ENCODE measurements around the gene AAR2. TPM values are rescaled to one million over a fixed set of nuclear protein-coding genes. Genes with fewer than 3 reads are reported as not detected.

The AAR2 gene
- total RNA-seq, 1 donor from 2014 or later: 31.7 TPM

DNA sequence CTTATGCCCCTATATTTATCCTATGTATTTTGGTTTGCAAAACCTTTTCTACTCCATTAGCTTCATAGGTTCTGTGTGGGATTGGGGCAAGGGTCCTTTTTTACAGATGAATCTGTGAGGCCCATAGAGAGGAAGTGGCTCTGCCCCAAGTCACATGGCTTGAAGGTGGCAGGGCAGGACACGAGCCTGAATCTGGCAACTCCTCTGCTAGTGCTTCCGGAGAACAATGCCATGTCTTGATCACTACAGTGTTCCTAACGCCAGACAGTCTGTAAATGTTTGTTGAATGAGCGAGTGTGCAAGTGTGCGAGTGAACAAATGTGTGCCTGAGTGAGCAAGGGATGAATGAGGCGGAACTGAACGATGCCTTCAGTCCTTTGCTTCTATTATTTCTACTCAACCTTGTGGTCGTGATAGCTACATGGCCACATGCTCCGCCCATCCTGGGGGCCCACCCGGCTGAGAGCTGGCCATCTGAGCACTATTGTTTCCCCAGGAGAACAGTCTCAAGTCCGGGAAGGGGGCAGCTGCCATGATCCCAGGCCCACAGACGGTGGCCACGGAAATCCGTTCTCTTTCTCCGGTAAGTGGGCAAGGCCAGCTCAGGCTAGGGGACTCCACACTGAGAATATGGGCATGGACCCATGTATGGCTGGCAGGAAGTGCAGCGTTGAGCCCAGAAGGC lies 17.8 kb upstream of the AAR2 start:
- DNase-seq: no peak

DNA sequence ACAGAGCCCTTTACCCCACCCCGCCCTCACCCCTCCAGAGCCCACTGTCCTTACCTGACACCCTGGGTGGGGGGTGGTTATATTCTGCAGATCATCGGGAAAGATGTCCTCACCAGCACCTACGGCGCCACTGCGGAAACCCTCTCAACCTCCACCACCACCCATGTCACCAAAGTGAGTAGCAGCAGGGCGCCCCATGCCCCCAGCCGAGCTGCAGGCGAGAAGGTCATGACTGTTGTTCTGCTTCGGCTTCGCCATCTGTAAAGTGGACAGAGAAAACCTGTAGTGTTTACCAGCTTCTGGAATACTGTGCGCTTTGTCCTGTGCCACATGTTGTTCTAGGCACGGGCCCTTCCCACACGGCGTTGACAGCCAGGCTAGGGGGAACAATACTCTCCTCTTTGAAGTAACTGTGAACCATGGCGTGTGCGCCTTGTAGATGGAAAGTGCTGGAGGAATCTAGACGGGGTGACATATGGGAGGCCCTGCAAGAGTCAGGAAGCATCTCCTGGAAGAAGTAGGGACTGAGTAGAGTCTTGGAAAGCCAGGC lies 16.5 kb upstream of the AAR2 start:
- DNase-seq: no peak

DNA sequence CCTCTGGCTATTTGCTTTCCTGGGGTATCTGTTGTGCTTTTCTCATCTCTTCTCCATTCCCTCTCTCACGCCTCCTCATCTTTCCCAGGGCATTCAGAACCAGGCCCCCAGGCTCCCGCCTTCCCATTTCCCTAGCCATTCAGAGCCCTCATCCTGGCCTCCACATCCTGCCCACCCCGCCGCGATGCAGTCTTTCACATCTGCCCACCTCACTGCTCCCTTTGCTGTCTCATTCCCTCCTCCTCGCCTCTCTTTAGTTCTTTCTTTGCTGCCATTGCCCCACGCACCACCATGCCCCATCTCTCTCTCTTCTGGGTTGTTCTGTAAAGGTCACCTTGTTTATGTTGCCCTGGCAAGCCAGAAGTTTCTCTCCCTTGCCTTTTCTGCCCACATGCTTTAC lies 10.6 kb upstream of the AAR2 start:
- DNase-seq: no peak

DNA sequence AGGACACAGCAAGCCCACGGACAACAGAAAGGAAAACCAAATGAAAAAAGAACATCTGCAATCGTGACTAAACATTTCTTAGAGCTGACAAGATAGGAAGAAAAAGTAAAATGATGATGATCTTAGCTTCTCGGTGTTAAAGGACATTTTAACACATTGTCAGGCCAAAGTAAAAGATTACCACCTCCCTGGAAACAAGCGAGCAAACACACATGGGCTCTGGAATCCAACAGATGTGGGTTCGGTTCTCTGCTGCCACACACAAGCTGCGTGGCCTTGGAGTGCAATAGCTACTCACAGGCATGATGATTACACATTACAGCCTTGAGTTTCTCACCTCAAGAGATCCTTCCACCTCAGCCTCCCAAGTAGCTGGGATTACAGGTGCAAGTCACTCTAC lies 7.5 kb upstream of the AAR2 start:
- DNase-seq: no peak

DNA sequence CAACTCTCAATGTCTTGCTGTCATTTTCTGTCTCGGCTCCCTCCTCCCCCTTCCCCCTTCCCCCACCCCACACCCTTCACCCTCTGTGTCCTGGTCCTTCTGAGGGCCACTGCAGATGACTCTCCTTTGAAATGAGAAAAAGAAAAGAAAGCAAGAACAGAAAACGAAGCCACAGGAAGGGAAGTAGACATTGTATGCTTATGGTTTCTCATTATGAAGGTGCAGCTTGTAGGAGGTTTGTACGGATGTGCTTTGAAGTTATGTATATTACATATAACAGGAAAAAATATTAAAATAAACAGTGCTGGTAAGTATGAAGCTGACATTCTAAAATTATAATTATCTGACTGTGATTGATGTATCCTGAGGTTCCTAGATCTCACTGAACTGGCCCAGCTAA lies 6.3 kb upstream of the AAR2 start:
- DNase-seq: no peak

DNA sequence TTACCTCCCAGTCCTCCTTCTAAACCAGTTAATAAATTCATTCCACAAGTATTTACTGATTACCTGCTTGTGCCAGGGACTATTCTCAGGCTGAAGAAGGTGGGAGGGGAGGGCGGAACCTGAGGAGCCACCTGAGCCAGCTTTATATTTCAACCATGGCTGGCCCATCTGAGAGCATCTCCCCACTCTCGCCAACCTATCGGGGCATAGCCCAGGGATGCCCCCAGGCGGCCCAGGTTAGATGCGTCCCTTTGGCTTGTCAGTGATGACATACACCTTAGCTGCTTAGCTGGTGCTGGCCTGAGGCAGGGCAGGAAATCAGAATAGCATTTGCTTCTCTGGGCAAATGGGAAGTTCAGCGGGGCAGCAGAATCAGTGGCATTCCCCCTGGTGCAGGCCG lies 4.9 kb upstream of the AAR2 start:
- DNase-seq: no peak

DNA sequence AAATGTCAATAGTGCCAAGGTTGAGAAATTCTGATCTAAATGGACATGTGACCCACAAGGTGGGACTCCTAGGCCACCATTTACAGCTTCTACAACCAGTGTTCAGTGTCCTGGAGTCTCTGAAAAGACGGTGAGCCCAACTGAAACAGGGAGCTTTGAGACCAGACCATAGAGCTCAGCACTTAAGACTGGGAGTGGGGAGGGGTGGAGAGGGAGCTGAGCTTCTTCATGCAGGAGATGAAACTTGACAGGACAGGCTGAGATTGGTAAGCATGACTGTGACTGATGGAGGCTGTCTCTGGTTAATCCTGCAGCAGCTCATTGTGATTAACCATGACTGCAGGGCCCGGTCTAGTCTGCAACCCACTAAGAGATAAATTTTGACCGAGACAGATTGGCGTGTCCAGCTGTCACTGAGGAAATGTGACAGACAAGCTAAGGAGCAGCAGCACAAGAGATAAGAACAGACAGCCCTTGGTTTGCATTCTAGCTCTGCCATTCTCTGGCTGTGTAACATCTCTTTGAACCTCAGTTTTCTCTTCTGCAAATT lies 1.4 kb upstream of the AAR2 start:
- no peak for DNase-seq

DNA sequence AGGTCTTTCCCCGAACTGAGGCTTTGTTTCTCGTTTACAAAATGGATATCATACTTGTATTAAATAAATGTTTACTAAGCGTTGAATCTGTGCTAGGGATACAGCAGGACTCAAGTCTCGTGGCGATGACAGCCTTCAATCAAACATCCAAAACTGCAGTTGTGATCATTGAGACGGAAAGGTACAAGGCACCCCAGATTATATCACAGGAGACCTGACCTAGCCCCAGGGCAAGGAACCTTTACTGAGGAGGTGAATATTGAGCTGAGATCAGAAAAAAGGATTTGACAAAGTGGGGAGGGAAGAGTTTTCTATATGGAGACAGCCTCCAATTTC lies 476 bp downstream of the AAR2 start:
- no peak for DNase-seq

DNA sequence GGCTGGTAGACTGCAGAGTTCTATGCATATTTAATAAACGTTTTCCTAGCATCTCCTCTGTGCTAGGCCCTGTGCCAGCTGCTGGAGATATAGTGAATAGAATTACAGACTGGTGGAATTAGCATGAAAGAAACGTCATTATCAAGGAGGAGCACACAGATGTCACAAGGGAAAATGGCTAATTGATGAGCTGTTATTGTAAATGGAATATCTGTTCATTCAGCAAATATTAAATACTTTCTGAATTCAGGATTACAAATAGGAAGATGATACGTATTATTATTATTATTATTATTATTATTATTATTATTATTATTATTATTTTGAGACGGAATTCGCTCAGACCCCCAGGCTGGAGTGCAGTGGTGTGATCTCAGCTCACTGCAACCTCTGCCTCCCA lies 1.2 kb downstream of the AAR2 start:
- DNase-seq: peak; percentile 5

DNA sequence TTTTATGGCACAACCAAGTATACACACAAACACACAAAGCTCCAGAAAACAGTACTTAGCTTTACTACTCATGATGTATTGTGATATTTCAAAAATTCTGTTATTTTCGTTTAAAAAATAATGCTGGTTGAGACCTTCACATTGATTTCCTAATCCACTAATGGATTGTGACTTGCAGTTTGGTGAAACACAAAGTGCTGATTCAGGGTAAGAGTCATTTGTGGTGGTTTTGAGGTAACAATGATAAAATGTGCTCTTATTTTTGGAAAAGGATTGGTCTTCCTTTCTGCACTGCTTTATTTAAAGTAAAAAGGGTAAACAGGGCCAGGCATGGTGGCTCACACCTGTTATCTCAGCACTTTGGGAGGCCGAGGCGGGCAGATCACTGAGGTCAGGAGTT lies 1.9 kb downstream of the AAR2 start:
- no peak for DNase-seq

DNA sequence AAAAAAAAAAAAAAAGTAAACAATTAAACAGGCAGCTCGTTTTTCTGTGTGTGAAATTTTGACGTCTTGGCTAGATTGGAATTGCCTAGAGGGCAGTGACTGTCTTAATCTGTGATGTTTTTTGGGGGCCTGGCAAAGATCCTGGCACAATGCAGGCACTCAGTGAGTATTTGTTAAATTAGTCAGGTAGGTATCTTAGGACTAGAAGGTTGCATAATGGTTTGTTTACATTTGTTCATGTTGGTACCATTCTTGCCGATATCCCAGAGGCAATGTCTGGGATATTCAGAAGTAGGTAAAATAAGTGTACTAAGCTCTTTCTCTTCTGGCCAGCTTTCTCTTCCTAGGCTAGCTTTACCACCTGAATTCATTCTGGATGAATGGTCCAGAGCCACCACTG lies 2.5 kb downstream of the AAR2 start:
- no peak for DNase-seq

DNA sequence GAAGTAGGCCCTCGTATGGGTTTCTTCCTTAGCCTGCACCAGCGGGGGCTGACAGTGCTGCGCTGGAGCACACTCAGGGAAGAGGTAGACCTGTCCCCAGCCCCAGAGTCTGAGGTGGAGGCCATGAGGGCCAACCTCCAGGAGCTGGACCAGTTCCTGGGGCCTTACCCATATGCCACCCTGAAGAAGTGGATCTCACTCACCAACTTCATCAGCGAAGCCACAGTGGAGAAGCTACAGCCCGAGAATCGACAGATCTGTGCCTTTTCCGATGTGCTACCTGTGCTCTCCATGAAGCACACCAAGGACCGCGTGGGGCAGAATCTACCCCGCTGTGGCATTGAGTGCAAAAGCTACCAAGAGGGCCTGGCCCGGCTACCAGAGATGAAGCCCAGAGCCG lies 3.8 kb downstream of the AAR2 start:
- no peak for DNase-seq

DNA sequence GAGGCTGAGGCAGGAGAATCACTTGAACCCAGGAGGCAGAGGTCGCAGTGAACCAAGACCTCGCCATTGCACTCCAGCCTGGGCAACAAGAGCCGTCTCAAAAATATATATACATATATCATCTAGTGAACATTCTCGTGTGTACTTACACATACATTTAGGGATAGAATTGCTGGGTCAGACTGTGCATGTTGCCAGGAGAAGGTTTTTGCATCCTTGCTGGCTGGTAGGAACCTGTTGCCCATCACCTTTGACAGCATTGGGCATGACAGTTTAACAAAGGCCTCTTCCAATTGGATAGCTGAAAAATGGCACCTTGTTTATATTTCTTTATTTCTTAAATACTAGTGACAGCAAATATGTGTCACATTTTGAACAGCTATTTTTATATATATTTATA lies 5.4 kb downstream of the AAR2 start:
- DNase-seq: no peak

DNA sequence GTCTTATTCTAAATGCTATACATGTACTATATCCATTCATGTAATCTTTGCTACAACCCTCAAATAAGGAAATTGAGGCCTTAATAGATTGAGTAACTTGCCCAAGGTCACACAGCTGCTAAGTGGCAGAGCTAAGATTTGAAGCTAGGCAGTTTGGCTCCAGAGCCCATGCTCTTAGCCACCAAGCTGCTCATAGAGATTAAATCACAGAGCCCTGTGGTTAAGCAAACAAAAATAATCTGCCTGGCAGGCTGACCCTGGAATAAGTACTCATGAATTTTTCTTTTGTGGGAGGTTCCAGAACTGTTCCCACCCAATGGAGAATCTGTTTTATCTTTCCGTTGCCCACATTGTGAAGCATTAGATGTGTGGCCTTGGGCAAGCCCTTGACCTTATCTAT lies 7.4 kb downstream of the AAR2 start:
- DNase-seq: no peak

DNA sequence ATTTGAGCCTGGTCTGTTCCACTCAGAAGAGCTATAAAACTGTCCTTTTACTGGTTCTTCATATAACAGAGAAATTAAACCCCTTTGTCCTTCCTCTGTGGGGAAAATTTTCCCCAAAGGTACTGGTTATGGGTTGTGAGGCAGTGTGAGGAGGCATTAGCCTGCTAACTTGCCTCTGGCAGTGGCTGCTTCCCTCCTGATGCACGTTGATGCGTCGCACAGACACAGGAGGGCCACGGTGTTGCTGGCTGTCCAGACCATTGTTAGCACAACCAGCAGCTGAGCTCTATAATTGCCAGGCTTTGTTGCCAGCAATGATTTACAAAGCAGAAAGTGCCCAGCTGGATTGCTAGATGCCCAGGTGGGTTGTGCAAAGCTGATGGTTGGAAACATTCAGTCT lies 10.1 kb downstream of the AAR2 start:
- no peak for DNase-seq

DNA sequence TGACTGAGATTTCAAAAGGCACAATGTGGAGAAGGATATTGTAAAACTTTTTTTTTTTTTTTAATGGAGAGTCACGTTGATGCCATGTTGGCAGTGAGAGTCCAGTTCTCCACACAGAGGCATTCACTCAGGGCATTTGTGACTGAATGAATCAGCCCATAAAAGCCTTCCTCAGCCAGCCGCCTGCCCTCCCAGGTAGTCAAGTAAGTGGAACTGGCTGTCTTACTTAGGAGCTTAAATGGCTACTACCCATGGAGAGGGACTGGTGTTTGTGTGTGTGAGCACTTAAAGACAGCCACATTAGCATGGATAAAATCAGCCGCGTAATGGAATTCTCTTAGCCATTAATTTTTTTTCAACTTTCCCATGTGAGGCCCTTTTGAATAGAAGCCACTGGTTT lies 12.6 kb downstream of the AAR2 start:
- no peak for DNase-seq

DNA sequence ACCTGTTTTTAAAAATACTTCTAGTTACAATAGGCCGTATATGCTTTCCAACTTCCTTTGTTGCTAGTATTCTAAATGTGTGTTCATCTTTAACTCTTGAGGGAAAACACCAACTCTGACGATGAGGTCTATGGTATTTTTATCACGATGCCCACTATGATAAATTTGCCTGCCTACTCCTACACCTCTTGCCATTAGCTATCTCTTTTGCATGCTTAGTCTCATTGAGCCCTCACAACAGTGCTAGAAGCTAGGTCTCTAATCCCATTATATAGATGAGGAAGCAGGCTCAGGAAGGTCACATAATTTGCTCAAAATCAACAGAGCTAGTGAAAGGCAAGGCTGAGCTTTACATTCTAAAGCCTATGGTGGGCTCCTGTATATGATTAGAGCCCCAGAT lies 13.2 kb downstream of the AAR2 start:
- DNase-seq: no peak

DNA sequence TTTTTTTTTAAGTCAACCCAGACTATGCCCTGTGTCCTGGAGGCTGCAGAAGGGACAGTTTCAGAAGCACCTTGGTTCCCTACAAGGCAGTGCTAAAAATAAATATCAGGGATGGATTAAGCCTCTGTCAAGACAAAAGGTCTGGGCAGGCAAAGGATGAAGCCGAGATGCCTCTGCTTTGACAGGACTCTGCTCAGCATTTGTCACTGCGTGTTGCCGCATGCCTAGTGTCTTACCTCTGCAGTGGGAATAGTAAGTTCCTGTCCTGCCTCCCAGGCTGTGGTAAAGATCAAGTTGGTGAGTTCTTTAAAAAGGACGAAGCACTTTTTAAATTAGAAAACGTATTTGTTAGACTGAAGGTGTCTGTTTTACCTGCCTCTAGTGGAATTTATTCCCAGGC lies 15.1 kb downstream of the AAR2 start:
- no peak for DNase-seq

DNA sequence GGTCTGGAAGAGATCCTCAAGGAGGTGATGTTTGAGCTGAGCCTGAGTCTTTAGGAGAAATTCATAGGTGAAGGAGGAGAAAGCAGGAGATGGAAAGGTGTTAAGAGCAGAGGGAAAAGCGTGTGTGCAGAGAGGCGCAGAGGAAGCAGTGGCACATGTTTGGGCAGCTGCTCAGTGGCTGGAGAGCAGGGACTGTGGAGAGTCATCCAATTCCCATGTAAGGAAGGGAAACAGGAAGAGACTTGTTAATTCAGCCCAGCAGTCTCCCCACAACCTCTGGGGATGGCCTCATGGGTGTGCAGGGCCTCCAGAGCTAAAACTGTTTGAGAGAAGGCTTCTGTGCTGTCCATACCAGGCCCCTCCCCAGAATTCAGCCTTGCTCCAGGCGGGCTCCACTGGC lies 16.2 kb downstream of the AAR2 start:
- no peak for DNase-seq

DNA sequence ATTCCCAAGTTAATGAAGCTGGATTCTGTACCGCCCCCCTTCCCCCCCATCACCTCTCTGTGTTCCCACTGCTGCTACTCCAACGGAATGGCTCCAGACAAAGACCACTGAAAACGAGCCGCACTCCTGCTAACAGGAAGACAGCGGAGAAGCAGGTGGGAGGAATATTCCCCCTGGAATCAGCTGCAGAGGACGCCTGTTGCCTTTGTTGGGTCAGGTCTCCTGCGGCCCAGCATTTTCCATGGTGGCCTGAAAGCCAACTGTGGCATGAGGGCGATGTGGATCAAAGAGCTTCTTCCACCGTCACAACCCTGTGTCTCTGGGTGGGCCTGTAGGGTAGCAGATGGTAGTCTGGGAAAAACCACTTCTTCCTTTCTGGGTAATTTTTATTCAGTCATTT lies 16.8 kb downstream of the AAR2 start:
- DNase-seq: no peak

DNA sequence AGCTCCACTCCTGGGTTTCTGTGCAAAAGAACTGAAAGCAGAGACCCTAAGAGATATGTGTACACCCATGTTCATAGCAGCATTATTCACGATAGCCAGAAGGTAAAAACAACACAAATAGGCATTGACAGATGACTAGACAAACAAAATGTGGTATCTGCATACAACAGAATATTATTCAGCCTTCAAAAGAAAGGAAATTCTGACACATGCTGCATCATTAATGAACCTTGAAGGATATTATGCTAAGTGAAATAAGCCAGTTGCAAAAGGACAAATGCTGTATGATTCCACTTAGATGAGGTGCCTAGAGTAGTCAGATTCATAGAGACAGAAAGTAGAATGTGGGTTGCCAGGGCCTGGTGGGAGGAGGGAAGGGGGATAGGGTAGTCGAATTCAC lies 17.8 kb downstream of the AAR2 start:
- no peak for DNase-seq

DNA sequence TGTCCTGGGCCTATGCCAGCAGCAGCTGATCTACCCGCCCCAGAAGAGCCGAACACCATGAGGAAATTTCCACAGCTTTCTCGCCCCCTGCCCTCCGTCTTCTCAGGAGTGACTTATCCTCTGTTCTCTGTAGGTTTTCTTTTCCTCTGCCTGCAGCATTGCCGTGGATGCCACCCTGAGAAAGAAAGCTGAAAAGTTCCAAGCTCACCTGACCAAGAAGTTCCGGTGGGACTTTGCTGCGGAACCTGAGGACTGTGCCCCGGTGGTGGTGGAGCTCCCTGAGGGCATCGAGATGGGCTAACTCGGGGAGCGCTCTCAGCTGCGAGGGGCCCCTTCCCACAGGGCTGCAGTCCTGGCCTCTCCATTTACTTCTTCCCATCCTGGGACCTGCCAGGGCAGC lies 19.2 kb downstream of the AAR2 start:
- no peak for DNase-seq

DNA sequence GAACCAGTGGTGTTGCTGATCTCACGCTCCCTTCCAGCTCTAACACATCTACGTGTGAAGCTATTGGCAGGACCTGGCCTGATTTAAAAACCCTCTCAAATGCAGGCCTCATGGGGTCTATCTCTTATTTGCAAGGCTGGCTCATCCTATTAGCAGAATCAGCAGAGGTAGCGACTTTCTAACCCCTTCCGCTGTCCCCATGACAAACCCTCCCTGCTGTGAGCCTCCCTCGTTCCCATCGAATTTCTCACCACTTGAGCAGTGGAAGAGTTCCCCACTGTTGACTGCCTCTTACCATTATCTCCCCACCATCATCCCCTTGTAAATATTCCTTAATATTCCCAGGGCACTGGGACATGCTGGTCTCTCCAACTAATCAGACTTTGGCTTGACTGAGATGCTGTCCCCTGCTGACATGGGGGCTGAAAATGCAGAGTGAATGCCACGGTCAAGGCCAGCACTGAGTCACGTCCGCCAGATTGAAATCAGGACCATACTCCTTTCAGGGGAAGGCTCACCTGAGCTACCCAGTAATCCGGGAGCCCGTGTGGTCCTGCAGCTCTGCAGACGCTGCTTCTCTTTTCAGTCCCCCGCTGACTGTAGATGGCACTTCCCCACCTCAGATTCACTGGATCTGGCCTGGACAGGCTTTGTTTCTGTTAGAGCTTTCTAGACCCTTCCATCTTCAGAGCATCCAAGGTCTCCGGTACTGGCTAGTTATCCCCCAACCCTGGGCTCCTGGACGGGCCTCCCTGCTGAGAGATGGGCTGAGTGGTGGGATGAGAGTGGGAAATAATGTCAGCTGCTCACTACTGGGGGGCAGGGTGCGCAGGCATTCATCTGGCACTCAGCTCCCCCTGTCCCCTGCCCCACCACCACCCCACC lies 23.1 kb downstream of the AAR2 start:
- no peak for DNase-seq

DNA sequence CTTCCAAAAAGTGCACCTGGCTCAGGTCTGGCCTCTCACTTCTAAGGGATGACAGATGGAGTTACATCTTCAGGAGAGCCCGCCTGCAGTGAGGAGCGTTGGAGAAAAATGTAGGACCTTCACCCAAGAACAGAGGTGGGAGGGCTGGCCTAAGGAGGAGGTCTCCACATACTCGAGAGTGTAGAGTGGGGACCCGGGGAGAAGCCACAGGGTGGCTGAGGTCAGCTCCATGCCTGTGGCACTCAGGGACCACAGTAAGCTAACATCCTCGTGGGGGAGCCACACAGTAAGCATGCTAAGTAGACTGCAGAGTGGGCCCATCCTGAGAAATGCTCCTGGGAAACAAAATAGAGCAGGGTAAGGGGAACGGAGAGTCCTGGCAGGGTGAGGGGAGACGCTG lies 24.0 kb downstream of the AAR2 start:
- DNase-seq: no peak

All from dermis blood vessel endothelial cell (primary cell).